ENCODE results near the gene MAFG.

GRCh38 chr17:81939218-81939617 lies 11.7 kb upstream of the MAFG start:
- TF ChIP-seq CTCF (IDR thresholded peaks at IDR 0.05) (no peak), POLR2AphosphoS5 (IDR thresholded peaks at IDR 0.05) (no peak), EP300 (IDR thresholded peaks at IDR 0.05) (no peak), POLR2A (IDR thresholded peaks at IDR 0.05) (no peak)
